ENCODE measurements around the gene ORM1. TPM values are rescaled to one million over a fixed set of nuclear protein-coding genes. Genes with fewer than 3 reads are reported as not detected.

Gene ORM1
- total and polyA plus RNA-seq, 2 donors (not counting 3 experiments of a cell fraction or from before 2014, with no cell fraction given), result not detected

- CTCF ChIA-PET, result interaction anchor here (1.3 kb wide), 1 partner anchor 69 kb away, joined by 6 read pairs; no protein-coding TSS in a partner anchor
- DNase-seq (ENCODE audit: low read depth, low spot score) (no peak), FAIRE-seq (no peak)
- no peak overlapping the region for H3K4me2 ChIP-seq (ENCODE audit: insufficient read depth, low read length)
- no peaks in the 10 kb centered on the region for H3K4me1 ChIP-seq (ENCODE audit: control insufficient read depth, extremely low read depth, insufficient read depth, low read length)
- POLR2A ChIA-PET, result no interaction called here
- no peak overlapping the region for H3K9ac ChIP-seq (replicated peaks; ENCODE audit: extremely low read depth, insufficient read depth, low read length)
- H2AFZ ChIP-seq (ENCODE audit: low read depth, low read length), result no peak overlapping the region
- dilution Hi-C loops (cut with MboI; ENCODE audit: extremely low pct_ligation_motif_present, low sequenced_read_pairs), result no loop called here
- no peaks in the 10 kb centered on the region for H3K27me3 ChIP-seq (ENCODE audit: control insufficient read depth in 2 of 2, insufficient read depth in 2 of 2, low read length in 2 of 2)
- H3K36me3 ChIP-seq (ENCODE audit: control insufficient read depth in 2 of 2, extremely low read depth in 1 of 2, insufficient read depth in 2 of 2, low read length in 2 of 2), result peaks cover 0 to 28% of the 10 kb centered on the region in 2 experiments
- no peaks in the 10 kb centered on the region for H3K9me3 ChIP-seq (replicated peaks; ENCODE audit: control insufficient read depth, insufficient read depth, low read length)
- TF ChIP-seq MAX (IDR thresholded peaks at IDR 0.05; ENCODE audit: insufficient read depth, insufficient read length) (no peak), POLR2A (IDR thresholded peaks at IDR 0.05; ENCODE audit: low read depth, low read length) (no peak), CTCF (IDR thresholded peaks at IDR 0.05; ENCODE audit: extremely low read depth in 1 of 2, insufficient read depth in 1 of 2, low read depth in 1 of 2, low read length in 2 of 2) (no peak), POLR2AphosphoS5 (IDR thresholded peaks at IDR 0.05; ENCODE audit: insufficient read depth, low read depth, low read length) (no peak), FOS (IDR thresholded peaks at IDR 0.05; ENCODE audit: borderline replicate concordance, insufficient read depth, low read length) (no peak), GATA2 (IDR thresholded peaks at IDR 0.05; ENCODE audit: insufficient read depth, insufficient read length, low read depth, low read length) (no peak), MYC (IDR thresholded peaks at IDR 0.05; ENCODE audit: low read depth, low read length) (no peak), EZH2 (IDR thresholded peaks at IDR 0.05; ENCODE audit: borderline replicate concordance, low read depth, low read length, severe bottlenecking) (no peak), JUN (IDR thresholded peaks at IDR 0.05; ENCODE audit: borderline replicate concordance, insufficient read depth, insufficient read length, low read depth) (no peak)
- no peak overlapping the region for H3K27ac ChIP-seq (ENCODE audit: insufficient read depth, low read depth, low read length)
- intact Hi-C loops (cut with micrococcal nuclease), result loop anchor here (10.0 kb wide), 1 partner anchor 169 kb away; the partner anchor contains the start of gene WHRN
- H3K79me2 ChIP-seq (ENCODE audit: control insufficient read depth, insufficient read depth, low read length), result no peaks in the 10 kb centered on the region
- BruUV-seq (replicated peaks), result TSS peak; percentile 61
- no peaks in the 10 kb centered on the region for H3K9me1 ChIP-seq (replicated peaks; ENCODE audit: control insufficient read depth, extremely low read depth, insufficient read depth, low read length)
- no peaks in the 10 kb centered on the region for H4K20me1 ChIP-seq (replicated peaks; ENCODE audit: control insufficient read depth, extremely low read depth, insufficient read depth, low read length)
- H3K4me3 ChIP-seq (replicated peaks in 1 of 3; ENCODE audit: insufficient read depth in 1 of 3, low read depth in 1 of 3, low read length in 3 of 3), result no peak overlapping the region
These were observed 13.3 kb downstream of the ORM1 start for GRCh38 chr9:114336157-114336556.
